Activated naive CD4-positive, alpha-beta T cell treated with anti-CD3 and anti-CD28 coated beads, Interleukin-2, amount 50 U/mL, for 24 hours (primary cell): ENCODE results near the gene ATP7A.

Experiments
- H3K27ac Mint-ChIP-seq: one replicate; pipeline ENCODE4 v1.8.0; 2021; ENCODE audit warnings: mild to moderate bottlenecking, mixed read lengths
- H3K27me3 Mint-ChIP-seq: one replicate; pipeline ENCODE4 v1.8.0; 2021; ENCODE audit warnings: mixed read lengths
- H3K36me3 Mint-ChIP-seq: one replicate; pipeline ENCODE4 v1.8.0; 2021; ENCODE audit warnings: mixed read lengths
- H3K4me1 Mint-ChIP-seq: one replicate; pipeline ENCODE4 v1.8.0; 2021; ENCODE audit warnings: mixed read lengths
- H3K4me3 Mint-ChIP-seq: one replicate; pipeline ENCODE4 v1.8.0; 2021; ENCODE audit warnings: mild to moderate bottlenecking, mixed read lengths
- H3K9me3 Mint-ChIP-seq: one replicate; pipeline ENCODE4 v1.8.0; 2021; ENCODE audit warnings: mixed read lengths

Gene ATP7A

DNA sequence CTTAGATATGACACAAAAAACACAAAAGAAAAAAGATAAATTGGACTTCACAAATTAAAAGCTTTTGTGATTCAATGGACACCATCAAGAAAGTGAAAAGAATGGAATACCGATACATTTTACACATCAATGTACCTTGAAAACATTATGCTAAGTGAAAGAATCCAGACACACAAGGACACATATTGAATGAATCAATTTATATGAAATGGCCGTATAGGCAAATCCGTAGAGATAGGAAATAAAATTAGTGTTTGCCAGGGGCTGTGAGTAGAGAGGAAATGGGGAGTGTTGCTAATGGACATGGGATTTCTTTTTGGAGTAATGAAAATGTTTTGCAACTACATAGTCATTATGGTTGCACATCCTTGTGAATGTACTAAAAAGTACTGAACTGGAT, 55.9 kb downstream of the ATP7A start:
- Mint-ChIP-seq H3K4me1 (peaks cover 23% of the 10 kb centered on the region), H3K27ac (no peak overlapping the region), H3K27me3 (no peaks in the 10 kb centered on the region), H3K4me3 (no peak overlapping the region), H3K9me3 (no peaks in the 10 kb centered on the region), H3K36me3 (peaks cover 9% of the 10 kb centered on the region)

DNA sequence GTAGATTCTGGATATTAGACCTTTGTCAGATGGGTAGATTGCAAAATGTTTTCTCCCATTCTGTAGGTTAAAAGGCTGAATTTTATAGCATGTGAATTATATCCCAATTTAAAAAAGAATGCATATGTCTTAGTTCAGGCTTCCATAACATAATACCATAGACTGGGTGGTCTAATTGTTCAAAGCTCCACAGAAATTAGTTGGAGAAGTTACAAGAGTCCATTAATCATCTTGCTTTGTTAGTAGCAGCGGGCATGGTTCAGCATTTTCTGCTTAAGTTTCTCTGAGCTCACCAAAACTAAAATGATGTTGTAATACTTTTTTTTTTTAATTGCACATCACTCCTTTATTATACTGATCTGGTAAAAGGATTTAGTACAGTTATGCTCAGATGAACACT, 57.1 kb downstream of the ATP7A start:
- Mint-ChIP-seq H3K27ac (no peak overlapping the region), H3K9me3 (no peaks in the 10 kb centered on the region), H3K4me3 (no peak overlapping the region), H3K36me3 (peaks cover 9% of the 10 kb centered on the region), H3K4me1 (peaks cover 14% of the 10 kb centered on the region), H3K27me3 (no peaks in the 10 kb centered on the region)

DNA sequence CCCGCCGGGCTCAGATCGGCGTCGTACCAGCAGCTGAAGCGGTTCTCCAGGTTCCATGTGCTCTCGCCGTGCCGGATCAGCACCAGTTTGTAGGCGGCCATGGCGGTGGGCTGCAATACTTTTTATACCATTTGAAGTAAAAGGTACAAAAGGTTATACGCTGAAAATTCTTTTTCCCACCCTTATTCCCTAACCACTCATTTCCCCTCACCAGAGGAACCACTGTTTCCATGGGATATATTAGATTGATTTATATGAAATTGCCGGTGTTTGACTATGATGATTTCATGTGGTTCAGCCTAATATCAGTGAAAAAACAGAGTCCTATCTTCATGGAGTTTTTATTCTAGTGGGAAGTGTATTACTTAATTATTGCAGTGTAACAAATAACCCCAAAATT, 59.0 kb downstream of the ATP7A start, which contains the start of gene PGAM4:
Gene PGAM4, minus strand, starts transcription at position 101 of the 400 bp plus-strand sequence. Its CDS starts 0 bp downstream, at position 101.
- Mint-ChIP-seq H3K4me3 (no peak within 1 kb of the TSS), H3K36me3 (peaks cover 12% of the 10 kb centered on the region), H3K27me3 (no peaks in the 10 kb centered on the region), H3K9me3 (no peaks in the 10 kb centered on the region), H3K4me1 (peaks cover 9% of the 10 kb centered on the region), H3K27ac (no peak within 1 kb of the TSS)

DNA sequence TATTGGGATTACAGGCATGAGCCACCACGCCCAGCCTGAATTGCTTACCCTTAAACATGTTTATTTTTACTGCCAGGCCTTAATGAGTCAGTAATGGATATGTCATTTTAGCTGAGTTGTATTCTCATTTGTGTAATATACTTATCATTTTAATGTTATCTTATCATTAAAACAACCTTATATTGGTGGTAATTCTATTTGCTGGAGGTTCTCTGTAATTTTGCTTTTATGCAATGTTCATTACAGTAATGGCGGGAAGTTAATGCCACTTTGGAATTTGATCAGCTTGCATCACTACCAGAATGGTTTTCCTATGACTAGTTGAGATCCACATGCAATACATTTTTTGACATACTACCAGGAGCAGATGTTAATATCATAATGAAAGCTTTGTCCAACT, 65.3 kb downstream of the ATP7A start:
- Mint-ChIP-seq H3K36me3 (peaks cover 11% of the 10 kb centered on the region), H3K4me1 (peaks cover 8% of the 10 kb centered on the region), H3K27me3 (no peaks in the 10 kb centered on the region), H3K4me3 (no peak overlapping the region), H3K9me3 (no peaks in the 10 kb centered on the region), H3K27ac (no peak overlapping the region)

DNA sequence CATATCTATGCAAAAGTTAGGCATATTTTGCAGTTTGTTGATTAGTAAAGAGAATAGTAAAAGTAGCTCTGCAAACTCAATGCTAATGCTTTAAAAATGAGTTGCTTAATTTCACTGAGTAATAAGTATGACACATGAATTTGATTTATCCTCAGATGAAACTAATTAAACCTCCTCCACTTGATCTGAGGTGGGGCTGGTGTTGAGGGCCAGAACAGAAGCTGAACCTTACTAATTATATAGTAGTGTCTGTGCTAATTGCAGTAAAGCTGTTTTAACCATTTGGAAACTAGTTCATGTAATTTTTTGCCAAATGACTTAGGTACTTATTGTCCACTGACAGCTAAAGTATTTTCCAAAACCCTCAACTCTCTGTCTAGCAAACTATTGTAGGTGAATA, 66.6 kb downstream of the ATP7A start:
- Mint-ChIP-seq H3K36me3 (peaks cover 9% of the 10 kb centered on the region), H3K27me3 (no peaks in the 10 kb centered on the region), H3K4me1 (no peaks in the 10 kb centered on the region), H3K9me3 (no peaks in the 10 kb centered on the region), H3K27ac (no peak overlapping the region), H3K4me3 (no peak overlapping the region)

DNA sequence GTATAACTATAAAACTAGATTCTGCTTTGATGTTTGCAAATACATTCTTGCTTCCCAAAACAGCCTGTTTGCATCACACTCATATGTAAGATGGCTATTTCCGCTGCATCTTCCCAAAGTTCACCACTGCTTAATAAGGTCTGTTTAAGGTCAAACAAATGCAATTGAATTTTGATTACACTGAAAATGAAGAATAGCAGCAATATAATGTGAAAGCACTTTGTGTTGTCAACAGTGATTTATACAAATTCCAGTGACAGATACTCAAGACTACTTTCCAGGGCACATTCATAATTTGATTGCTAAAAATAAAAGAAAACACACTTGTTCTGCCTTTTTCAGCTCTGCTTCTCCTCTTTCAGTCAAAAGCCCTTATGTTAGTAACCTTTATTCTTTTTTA, 67.0 kb downstream of the ATP7A start:
- no peaks in the 10 kb centered on the region for H3K27me3 Mint-ChIP-seq
- peaks cover 9% of the 10 kb centered on the region for H3K36me3 Mint-ChIP-seq
- no peaks in the 10 kb centered on the region for H3K4me1 Mint-ChIP-seq
- no peak overlapping the region for H3K27ac Mint-ChIP-seq
- no peaks in the 10 kb centered on the region for H3K9me3 Mint-ChIP-seq
- no peak overlapping the region for H3K4me3 Mint-ChIP-seq

DNA sequence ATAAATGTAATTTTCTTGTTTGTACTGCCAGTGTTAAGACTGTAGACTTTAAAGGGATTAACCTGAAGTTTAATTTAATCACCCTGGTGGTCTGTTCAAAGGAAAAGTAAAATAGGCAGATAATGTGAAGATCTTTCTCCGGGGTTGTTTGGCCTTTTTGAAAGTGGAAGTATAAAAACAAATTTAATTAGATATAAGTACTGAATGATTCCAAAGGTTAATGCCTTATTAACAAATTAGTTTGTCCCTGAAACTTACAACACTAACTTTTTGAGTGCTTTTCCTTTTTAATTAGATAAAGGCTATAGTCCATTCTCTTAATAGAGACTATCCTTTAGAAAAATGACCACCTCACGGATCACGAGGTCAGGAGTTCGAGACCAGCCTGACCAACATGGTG, 69.4 kb downstream of the ATP7A start:
- H3K9me3 Mint-ChIP-seq, result no peaks in the 10 kb centered on the region
- no peak overlapping the region for H3K27ac Mint-ChIP-seq
- no peaks in the 10 kb centered on the region for H3K27me3 Mint-ChIP-seq
- no peaks in the 10 kb centered on the region for H3K4me1 Mint-ChIP-seq
- H3K4me3 Mint-ChIP-seq, result no peak overlapping the region
- H3K36me3 Mint-ChIP-seq, result peaks cover 5% of the 10 kb centered on the region

DNA sequence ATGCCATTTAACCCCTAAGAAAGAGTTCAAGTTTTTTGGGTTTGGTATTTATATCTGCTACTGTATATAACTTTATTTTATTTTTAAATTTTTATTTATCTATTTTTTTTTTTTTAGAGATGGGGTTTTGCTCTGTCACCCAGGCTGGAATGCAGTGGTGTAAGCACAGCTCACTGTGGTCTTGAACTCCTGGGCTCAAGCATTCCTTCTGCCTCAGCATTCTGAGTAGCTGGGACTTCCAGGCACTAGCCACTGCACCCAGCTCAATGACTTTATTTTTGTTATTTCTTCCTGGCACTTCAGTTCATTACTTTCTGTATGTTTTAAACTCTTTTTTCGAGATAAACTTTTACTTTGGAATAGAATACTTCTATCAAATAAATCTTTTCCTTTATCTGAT, 101.4 kb downstream of the ATP7A start:
- Mint-ChIP-seq H3K4me1 (no peaks in the 10 kb centered on the region), H3K4me3 (no peak overlapping the region), H3K27me3 (no peaks in the 10 kb centered on the region), H3K36me3 (peaks cover 2% of the 10 kb centered on the region), H3K9me3 (no peaks in the 10 kb centered on the region), H3K27ac (no peak overlapping the region)

DNA sequence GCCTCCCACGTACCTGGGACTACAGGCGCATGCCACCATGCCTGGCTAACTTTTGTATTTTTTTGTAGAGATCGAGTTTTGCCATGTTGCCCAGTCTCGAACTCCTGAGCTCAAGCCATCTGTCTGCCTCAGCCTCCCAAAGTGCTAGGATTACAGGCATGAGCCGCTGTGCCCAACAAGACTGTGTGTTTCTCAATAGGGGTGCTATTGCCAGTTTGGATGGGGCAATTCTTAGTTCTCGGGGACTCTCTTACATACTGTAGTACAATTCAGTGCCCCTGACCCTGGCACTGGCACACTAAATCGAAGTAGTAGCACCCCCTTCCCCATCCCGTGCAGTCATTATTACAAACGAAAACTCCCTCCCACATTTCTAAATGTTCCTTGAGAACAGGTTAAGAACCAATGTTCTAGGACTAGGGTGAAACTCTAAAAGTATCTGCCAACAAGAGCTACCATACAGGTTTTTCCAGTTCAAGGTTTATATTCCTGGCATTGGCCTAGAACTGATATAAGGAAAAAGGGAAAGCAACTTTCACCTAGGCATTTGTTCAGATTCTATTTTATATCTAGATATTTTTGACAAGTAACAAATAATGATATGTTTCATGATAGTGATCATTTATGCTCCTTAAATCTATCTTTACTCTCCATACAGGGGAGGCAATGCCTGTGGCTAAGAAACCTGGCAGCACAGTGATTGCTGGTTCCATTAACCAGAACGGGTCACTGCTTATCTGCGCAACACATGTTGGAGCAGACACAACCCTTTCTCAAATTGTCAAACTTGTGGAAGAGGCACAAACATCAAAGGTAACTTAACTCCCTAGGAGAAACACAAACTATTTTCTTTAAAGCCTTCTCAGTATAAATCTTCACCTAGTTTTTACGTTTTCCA, 109.3 kb downstream of the ATP7A start:
- Mint-ChIP-seq H3K27ac (no peak overlapping the region), H3K36me3 (no peaks in the 10 kb centered on the region), H3K4me3 (no peak overlapping the region), H3K27me3 (no peaks in the 10 kb centered on the region), H3K4me1 (peaks cover 8% of the 10 kb centered on the region), H3K9me3 (no peaks in the 10 kb centered on the region)

DNA sequence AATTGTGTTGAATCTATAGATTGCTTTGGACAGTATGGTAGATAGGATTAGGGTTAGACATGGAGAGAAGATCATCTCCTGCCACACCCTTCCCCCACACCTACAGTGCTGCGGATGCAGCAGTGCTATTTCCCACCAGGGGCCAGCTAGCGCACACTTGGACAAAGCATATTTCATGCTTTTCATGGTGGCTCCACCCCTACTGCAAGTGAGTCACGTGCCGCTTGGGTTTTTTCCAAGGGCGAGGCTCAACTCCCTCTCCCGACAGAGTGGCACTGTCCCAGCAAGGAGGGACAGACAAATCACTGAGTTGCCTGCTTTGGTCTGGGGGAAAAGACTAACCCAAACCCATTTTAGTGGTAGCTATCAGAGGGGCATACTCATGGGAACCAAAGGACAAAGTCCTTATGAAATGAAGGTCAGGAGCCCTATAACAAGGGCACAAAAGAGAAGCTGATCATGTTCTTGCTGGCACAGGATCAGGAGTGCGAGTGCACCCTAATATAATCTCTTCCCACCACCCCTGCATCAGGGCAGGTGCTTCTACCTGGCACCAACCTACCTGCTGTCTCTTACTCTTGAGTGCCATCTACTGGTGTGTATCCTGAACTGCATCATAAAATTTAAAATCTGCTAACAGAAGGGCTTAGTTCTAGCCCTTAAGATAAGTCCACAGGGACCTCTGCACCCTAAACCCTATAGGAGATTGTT, 114.0 kb downstream of the ATP7A start:
- Mint-ChIP-seq H3K27ac (no peak overlapping the region), H3K4me1 (peaks cover 4% of the 10 kb centered on the region), H3K9me3 (no peaks in the 10 kb centered on the region), H3K36me3 (no peaks in the 10 kb centered on the region), H3K27me3 (no peaks in the 10 kb centered on the region), H3K4me3 (no peak overlapping the region)

DNA sequence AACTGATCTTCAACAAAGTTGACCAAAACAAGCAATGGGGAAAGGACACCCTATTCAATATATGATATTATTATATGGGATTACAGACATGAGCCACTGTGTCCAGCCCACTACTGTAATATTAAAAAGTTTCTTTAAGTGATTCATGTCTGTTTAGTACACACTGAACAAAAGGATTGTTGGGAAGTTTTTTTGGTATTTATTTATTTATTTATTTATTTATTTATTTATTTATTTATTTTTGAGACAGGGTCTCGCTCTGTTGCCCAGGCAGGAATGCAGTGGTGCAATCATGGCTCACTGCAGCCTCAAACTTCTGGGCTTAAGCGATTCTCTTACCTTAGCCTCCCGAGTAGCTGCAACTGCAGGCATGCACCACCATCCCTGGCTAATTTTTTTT, 117.3 kb downstream of the ATP7A start:
- H3K4me1 Mint-ChIP-seq, result peaks cover 4% of the 10 kb centered on the region
- H3K9me3 Mint-ChIP-seq, result no peaks in the 10 kb centered on the region
- no peak overlapping the region for H3K4me3 Mint-ChIP-seq
- no peak overlapping the region for H3K27ac Mint-ChIP-seq
- peaks cover 1% of the 10 kb centered on the region for H3K36me3 Mint-ChIP-seq
- H3K27me3 Mint-ChIP-seq, result no peaks in the 10 kb centered on the region

DNA sequence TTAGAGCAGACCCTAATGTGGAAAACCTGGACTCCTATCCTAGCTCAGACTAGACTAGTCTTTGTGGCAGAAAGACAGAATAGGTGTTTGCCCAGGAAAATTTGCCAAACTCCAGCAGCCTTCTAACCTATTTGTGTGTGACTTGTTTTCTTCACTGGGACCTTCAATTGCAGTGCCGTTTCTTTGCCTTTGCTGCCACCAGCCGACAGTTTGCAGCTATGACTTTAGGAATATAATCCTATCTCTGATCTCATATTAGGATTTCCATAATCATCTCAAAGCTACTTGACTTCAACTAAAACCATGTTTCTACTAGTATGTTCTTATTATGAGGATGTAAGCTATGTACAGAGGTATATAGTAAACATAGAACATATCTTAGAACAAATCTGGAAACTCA, 119.2 kb downstream of the ATP7A start:
- H3K36me3 Mint-ChIP-seq, result peaks cover 3% of the 10 kb centered on the region
- no peak overlapping the region for H3K27ac Mint-ChIP-seq
- peaks cover 1% of the 10 kb centered on the region for H3K4me1 Mint-ChIP-seq
- no peak overlapping the region for H3K4me3 Mint-ChIP-seq
- H3K27me3 Mint-ChIP-seq, result no peaks in the 10 kb centered on the region
- H3K9me3 Mint-ChIP-seq, result no peaks in the 10 kb centered on the region

DNA sequence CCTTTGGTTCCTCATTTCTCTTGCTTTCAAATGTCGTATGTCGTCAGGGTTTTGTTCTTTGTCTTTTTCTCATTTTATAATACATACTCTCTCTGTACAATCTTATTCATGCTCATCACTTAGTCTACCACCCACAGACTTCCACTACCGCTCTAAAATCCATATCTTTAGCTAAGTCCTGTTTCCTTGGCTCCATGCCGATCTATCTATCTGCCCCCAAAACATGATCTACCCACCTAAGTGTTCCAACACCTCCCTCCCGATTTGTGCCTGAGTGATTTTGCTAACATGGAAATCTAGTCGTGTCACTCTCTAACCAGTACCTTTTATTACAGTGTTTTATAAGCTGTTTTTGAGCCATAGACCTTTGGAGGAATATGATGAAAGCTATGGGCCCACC, 124.6 kb downstream of the ATP7A start:
- Mint-ChIP-seq H3K4me3 (no peak overlapping the region), H3K4me1 (no peaks in the 10 kb centered on the region), H3K27me3 (no peaks in the 10 kb centered on the region), H3K36me3 (peaks cover 7% of the 10 kb centered on the region), H3K9me3 (no peaks in the 10 kb centered on the region), H3K27ac (no peak overlapping the region)

DNA sequence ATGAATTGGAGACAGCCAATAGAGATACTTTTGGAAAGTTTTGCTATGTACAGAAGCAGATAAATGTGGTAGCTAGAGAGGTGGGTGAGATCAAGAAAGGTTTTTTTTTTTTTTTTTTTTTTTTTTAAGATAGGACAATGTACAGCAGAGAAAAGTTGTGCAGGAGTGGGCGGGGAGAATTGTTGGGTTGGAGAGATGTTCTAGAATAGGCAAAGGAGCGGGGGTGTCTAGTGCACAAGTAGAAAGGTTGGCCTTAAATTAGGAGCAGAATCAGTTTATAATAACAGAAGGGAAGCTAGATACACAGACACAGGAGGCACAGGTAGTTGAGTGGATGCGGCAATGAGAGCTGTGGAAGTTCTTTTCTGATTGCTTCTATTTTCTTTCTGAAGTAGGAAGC, 127.4 kb downstream of the ATP7A start:
- no peak overlapping the region for H3K27ac Mint-ChIP-seq

DNA sequence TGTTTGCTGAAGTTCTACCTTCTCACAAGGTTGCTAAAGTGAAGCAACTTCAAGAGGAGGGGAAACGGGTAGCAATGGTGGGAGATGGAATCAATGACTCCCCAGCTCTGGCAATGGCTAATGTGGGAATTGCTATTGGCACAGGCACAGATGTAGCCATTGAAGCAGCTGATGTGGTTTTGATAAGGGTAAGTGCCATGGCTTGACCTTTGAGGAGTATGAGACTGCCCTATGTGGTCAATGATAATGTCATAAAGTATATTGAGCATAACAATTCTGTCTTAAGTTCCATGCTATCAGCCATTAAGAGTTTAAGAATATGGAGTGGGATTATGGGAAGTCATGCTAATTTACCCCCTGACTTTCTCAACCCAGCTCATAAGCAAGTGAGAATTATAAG, 132.1 kb downstream of the ATP7A start:
- no peaks in the 10 kb centered on the region for H3K27me3 Mint-ChIP-seq
- peaks cover 3% of the 10 kb centered on the region for H3K36me3 Mint-ChIP-seq
- H3K4me1 Mint-ChIP-seq, result no peaks in the 10 kb centered on the region
- H3K9me3 Mint-ChIP-seq, result no peaks in the 10 kb centered on the region
- H3K4me3 Mint-ChIP-seq, result no peak overlapping the region
- H3K27ac Mint-ChIP-seq, result no peak overlapping the region

More for the DNA sequence above, 127.4 kb downstream of the ATP7A start:
- H3K27me3 Mint-ChIP-seq, result no peaks in the 10 kb centered on the region
- no peaks in the 10 kb centered on the region for H3K4me1 Mint-ChIP-seq
- H3K9me3 Mint-ChIP-seq, result no peaks in the 10 kb centered on the region
- no peak overlapping the region for H3K4me3 Mint-ChIP-seq
- peaks cover 7% of the 10 kb centered on the region for H3K36me3 Mint-ChIP-seq

DNA sequence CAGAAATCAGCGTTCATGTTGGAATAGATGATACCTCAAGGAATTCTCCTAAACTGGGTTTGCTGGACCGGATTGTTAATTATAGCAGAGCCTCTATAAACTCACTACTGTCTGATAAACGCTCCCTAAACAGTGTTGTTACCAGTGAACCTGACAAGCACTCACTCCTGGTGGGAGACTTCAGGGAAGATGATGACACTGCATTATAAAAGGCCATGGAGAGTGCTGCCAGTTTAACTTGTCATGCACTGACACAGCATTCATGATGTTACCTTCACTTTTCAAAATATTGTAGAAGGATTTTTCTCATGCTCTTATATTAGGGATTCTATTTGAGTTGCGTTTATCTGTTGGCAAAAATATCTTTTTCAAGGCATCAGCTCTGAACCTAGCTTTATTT, 135.9 kb downstream of the ATP7A start:
- peaks cover 2% of the 10 kb centered on the region for H3K36me3 Mint-ChIP-seq
- no peaks in the 10 kb centered on the region for H3K27me3 Mint-ChIP-seq
- no peaks in the 10 kb centered on the region for H3K4me1 Mint-ChIP-seq
- no peaks in the 10 kb centered on the region for H3K9me3 Mint-ChIP-seq
- no peak overlapping the region for H3K4me3 Mint-ChIP-seq
- H3K27ac Mint-ChIP-seq, result no peak overlapping the region
